Heart left ventricle (tissue), 13 donors: ENCODE data around the gene CSF1.
A peak's percentile ranks its signal among the peaks of the same experiment; 100 is the strongest.

Experiments used
- POLR2A ChIP-seq, 2 donors: fragments of 450-650 bp; IDR thresholded peaks; one replicate each; pipeline ENCODE4 v1.6.1; 2017; ENCODE audit warnings: antibody characterized with exemption in 2 of 2, mild to moderate bottlenecking in 2 of 2, moderate library complexity in 2 of 2
- TF ChIP-seq, protein P1 (sequence below), 12 donors: fragments of 200-600 bp; sonication (generic) in 4 of 12; IDR thresholded peaks; one replicate each; pipeline versions ENCODE4 v1.5.0 to v1.8.0; 2018 to 2022; ENCODE audit warnings: antibody characterized with exemption in 12 of 12, mild to moderate bottlenecking in 5 of 12
- donor health status: ischemic (EF 13 %, LVEDD 7.1; RV severe dilation, severe dysfunction).
- donor health status: DM: no; HTN: yes; CAD: no.
- donor health status: DM: no; HTN: no; CAD: no.
- donor health status: ischemic (EF 25% LVEDD 6.9; RV normal size, moderate dysfunction).
- donor health status: ischemic (EF 25% LVEDD 5.7; RV mildly dilated, moderate dysfunction).
- donor health status: ischemic (EF 35%, LVEDD 5.7; RV mildly dilated, moderate dysfunction).
- donor health status: nonischemic (EF 11% LVEDD 7.7; RV severe dilation, severe dysfunction).
- donor health status: DM: yes; HTN: yes; CAD: no.
- donor health status: PGD.
- donor health status: ischemic (EF 29% LVEDD 5.4; RV normal size, mild dysfunction).
- donor health status: nonischemic (EF 23%, LVEDD 6.1; RV moderate dilation, normal function).

DNA sequence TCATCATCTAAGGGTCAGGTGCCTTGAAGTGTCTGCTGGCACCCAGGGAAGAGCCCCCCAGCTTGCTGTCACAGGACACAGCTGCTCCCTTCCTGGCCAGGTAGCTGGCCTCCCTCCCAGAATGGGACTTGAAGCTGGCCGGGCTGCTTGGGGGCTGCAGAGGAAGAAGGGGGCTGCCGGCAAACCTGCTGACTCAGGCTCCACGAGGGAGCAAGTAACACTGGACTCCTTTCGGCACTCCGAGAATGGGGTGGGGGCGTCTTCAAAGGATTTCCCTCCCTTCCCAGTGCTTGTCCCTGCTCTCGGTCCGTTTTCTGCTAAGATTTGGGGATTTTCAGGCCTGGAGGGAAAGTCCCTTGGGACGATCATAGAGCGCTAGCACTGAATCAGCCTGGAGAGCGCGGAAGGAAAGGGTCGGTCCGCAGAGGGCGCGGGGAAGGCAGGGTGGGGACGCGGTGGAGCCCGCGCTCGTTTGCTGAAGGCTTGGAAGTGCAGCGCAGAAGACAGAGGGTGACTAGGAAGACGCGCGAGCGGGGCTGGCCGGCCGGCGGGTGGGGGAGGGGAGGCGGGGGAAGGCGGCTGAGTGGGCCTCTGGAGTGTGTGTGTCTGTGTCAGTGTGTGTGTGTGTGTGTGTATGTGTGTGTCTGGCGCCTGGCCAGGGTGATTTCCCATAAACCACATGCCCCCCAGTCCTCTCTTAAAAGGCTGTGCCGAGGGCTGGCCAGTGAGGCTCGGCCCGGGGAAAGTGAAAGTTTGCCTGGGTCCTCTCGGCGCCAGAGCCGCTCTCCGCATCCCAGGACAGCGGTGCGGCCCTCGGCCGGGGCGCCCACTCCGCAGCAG lies at the start of gene CSF1:
- TF ChIP-seq, protein P1, sequence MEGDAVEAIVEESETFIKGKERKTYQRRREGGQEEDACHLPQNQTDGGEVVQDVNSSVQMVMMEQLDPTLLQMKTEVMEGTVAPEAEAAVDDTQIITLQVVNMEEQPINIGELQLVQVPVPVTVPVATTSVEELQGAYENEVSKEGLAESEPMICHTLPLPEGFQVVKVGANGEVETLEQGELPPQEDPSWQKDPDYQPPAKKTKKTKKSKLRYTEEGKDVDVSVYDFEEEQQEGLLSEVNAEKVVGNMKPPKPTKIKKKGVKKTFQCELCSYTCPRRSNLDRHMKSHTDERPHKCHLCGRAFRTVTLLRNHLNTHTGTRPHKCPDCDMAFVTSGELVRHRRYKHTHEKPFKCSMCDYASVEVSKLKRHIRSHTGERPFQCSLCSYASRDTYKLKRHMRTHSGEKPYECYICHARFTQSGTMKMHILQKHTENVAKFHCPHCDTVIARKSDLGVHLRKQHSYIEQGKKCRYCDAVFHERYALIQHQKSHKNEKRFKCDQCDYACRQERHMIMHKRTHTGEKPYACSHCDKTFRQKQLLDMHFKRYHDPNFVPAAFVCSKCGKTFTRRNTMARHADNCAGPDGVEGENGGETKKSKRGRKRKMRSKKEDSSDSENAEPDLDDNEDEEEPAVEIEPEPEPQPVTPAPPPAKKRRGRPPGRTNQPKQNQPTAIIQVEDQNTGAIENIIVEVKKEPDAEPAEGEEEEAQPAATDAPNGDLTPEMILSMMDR (IDR thresholded peaks at IDR 0.05), result peak in 1 of 12 donors; percentile 21
- TF ChIP-seq POLR2A (IDR thresholded peaks at IDR 0.05), result peak in 1 of 2 donors; percentile 57
